GM12873 (cell line): ENCODE data around the gene BMERB1.

Experiments
- TF ChIP-seq, protein P1 (sequence below): IDR thresholded peaks from 2 replicates; pipeline ENCODE4 v1.5.1; 2012; ENCODE audit warnings: low read depth, mild to moderate bottlenecking, moderate library complexity, low read length, control low read depth; ENCODE audit not compliant: insufficient read depth; ENCODE audit errors: missing control alignments

Gene BMERB1

DNA sequence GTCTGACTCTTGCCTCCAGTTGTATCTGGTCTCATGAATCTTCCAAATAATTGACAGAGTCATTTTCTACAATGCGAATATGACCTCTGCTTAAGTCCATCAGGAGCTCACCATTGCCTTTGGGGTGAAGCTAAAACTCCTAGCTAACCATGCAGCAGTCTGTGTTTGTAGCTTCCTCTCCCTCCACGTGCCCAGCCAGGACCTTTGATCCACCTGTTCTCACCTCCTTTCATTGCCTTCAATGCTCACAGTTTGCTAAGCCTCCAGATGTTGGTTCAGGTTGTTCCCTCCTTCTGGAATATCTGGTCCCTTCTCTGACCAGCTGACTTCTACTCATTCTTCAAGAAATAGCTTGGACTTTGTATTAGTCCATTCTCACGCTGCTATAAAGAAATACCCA lies 23.0 kb downstream of the BMERB1 start:
- TF ChIP-seq, protein P1, sequence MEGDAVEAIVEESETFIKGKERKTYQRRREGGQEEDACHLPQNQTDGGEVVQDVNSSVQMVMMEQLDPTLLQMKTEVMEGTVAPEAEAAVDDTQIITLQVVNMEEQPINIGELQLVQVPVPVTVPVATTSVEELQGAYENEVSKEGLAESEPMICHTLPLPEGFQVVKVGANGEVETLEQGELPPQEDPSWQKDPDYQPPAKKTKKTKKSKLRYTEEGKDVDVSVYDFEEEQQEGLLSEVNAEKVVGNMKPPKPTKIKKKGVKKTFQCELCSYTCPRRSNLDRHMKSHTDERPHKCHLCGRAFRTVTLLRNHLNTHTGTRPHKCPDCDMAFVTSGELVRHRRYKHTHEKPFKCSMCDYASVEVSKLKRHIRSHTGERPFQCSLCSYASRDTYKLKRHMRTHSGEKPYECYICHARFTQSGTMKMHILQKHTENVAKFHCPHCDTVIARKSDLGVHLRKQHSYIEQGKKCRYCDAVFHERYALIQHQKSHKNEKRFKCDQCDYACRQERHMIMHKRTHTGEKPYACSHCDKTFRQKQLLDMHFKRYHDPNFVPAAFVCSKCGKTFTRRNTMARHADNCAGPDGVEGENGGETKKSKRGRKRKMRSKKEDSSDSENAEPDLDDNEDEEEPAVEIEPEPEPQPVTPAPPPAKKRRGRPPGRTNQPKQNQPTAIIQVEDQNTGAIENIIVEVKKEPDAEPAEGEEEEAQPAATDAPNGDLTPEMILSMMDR, result no peak

GRCh38 chr16:15457958-15458357 lies 23.6 kb downstream of the BMERB1 start:
- TF ChIP-seq, protein P1, result no peak

DNA sequence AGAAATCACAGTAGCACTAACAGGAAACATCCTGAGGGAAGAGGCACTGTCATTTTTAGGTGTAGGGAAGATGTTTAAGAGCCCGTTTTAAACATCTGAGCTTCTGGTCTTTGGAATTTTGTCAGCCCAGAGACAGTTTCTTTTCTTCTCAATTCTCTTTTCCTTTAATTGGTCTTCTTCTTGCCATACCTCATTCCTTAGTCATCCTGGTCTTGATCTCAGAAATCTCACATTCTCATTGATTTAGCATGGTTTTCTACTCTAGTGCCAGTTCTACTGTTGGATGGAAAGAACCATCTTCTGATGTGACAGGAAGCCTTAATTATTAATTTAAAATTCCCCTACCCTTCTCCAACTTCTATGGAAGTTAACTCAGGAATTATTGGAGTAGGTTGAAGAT lies 25.4 kb downstream of the BMERB1 start:
- TF ChIP-seq, protein P1, result no peak

- TF ChIP-seq, protein P1, result no peak
These were observed 26.2 kb downstream of the BMERB1 start for GRCh38 chr16:15460601-15461000.

GRCh38 chr16:15461376-15461775 lies 27.0 kb downstream of the BMERB1 start:
- TF ChIP-seq, protein P1, result no peak

DNA sequence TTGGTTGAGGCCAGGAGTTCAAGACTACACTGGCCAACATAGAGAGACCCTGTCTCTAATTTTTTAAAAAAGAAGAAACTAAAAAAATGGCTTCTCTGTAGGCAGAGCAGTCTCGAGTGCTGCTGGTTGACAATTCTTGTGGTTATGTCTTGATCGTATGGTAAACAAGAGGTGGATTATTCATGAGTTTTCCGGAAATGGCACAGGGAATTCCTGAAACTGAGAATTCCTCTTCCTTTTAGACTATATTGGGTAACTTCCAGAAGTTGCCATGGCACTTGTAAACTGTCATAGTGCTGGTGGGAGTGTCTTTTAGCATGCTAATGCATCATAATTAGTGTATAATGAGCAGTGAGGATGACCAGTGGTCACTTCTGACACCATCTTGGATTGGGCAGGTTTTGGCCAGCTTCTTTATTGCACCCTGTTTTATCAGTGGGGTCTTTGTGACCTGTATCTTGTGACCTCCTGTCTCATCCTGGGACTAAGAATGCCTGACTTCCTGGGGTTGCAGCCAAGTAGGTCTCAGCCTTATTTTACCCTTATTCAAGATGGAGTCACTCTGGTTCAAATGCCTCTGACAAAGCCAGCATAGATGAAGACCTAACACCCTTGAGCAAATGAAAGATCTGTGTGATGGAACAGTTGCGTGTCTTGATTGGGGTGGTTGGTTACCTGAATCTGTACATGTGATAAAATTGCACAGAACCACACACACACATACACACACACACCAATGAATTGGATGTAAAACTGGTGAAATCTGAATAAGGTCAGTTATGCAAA lies 30.2 kb downstream of the BMERB1 start:
- TF ChIP-seq, protein P1, result no peak

GRCh38 chr16:15466131-15466530 lies 31.7 kb downstream of the BMERB1 start:
- TF ChIP-seq, protein P1, result no peak
